Thyroid gland (tissue), 4 donors: ENCODE results near the gene SLC5A12.

Experiments used
- CTCF ChIP-seq, 6 experiments: fragments of 200-600 bp in 3 of 6; fragments of 450-650 bp in 3 of 6; sonication (generic) in 3 of 6; IDR thresholded peaks; one replicate each; pipeline ENCODE4 v1.5.1; 2016 to 2019; ENCODE audit warnings: antibody characterized with exemption in 6 of 6, mild to moderate bottlenecking in 2 of 6, inconsistent platforms in 1 of 6, moderate library complexity in 1 of 6
- POLR2A ChIP-seq, 2 donors: fragments of 450-650 bp; IDR thresholded peaks; one replicate each; pipeline ENCODE4 v1.6.1; 2017; ENCODE audit warnings: antibody characterized with exemption in 2 of 2, mild to moderate bottlenecking in 2 of 2, moderate library complexity in 1 of 2

GRCh38 chr11:26712497-26712896 lies 9.4 kb downstream of the SLC5A12 start:
- TF ChIP-seq POLR2A (IDR thresholded peaks at IDR 0.05) (no peak), CTCF (IDR thresholded peaks at IDR 0.05) (no peak)
